ENCODE measurements around the gene TNFSF11. TPM values are rescaled to one million over a fixed set of nuclear protein-coding genes. Genes with fewer than 3 reads are reported as not detected.

TNFSF11 gene
- total and polyA plus RNA-seq, 2 experiments from 2014 or later = 9.9 TPM

DNA sequence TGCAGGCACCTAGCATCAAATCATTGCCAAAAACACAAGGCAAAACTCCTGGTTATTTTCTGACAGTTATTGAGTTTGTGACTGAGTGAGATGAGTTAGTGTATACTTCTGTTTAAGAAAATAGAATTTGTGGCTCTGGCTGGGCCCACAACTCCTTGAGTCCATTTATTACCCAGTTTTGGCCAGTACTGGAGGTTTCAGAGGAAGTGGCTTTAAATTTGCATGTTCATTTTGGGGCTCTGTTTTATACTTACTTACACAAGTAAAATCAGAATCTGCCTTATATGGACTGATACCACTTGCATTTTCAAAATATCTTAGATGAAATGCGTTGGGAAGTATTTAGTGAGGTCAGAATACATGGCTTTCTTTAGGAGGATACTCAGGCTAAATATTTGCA, 29.0 kb downstream of the TNFSF11 start:
- peaks cover 62% of the 10 kb centered on the region for H3K36me3 Mint-ChIP-seq (ENCODE audit: low read depth)
- H3K36me3 ChIP-seq (ENCODE audit: insufficient read depth) = peaks cover 21% of the 10 kb centered on the region
- no peak overlapping the region for H3K4me3 Mint-ChIP-seq

DNA sequence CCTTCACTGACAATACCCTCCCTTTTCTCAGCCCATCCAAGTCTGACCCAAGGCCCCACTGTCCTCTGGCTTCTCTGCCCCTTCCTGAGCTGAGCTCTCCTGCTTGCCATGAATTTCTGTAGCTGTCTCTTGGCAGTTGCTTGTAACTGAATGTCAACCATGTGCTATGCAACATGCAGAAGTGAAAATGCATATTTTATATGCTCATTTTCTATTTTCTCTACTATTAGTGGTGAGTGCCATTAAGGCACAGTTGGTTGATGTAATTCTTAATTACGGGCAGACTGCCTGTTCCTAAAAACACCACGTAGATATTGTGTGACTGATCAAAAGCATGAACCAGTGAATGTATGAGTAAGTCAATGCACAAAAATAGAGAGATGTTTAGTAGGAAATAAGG, 29.6 kb downstream of the TNFSF11 start:
- no peaks in the 10 kb centered on the region for H3K27me3 ChIP-seq (ENCODE audit: insufficient read depth)
- Mint-ChIP-seq H3K9me3 (no peaks in the 10 kb centered on the region), H3K36me3 (ENCODE audit: low read depth) (peaks cover 62% of the 10 kb centered on the region), H3K27me3 (ENCODE audit: insufficient read depth, low read depth, poor library complexity) (no peaks in the 10 kb centered on the region), H3K4me3 (no peak overlapping the region), H3K4me1 (peaks cover 9% of the 10 kb centered on the region; the same call in 2 of the 3 replicates), H3K27ac (no peak overlapping the region; the same call in 1 of the 2 replicates)
- H2AFZ ChIP-seq = no peak overlapping the region
- no peaks in the 10 kb centered on the region for H3F3A ChIP-seq (replicated peaks; ENCODE audit: low read depth)
- H3K4me2 ChIP-seq = no peak overlapping the region
- peaks cover 9% of the 10 kb centered on the region; the same call in 1 of the 2 replicates for H3K9me2 ChIP-seq (ENCODE audit: insufficient read depth)
- DNase-seq (ENCODE audit: low spot score) (no peak), ATAC-seq (no peak)
- H3K36me3 ChIP-seq (ENCODE audit: insufficient read depth) = peaks cover 21% of the 10 kb centered on the region
- 0 out of 2 replicates have a peak, but pooled peaks cover 2% of the 10 kb centered on the region for H3K4me1 ChIP-seq (ENCODE audit: insufficient read depth)
- 0 out of 2 replicates have a peak, but pooled peaks cover 2% of the 10 kb centered on the region for H4K20me1 ChIP-seq (replicated peaks; ENCODE audit: insufficient read depth)
- peaks cover 7% of the 10 kb centered on the region for H3K79me2 ChIP-seq (replicated peaks; ENCODE audit: insufficient read depth)
- H3K4me3 ChIP-seq = no peak overlapping the region
- no peak overlapping the region for H3K27ac ChIP-seq (ENCODE audit: low read depth)
- no peak for TF ChIP-seq JUNB (IDR thresholded peaks at IDR 0.05; ENCODE audit: unreplicated experiment)
- TF ChIP-seq POLR2AphosphoS5 (IDR thresholded peaks at IDR 0.05; ENCODE audit: low read depth) = no peak
- no peak for TF ChIP-seq NANOG (IDR thresholded peaks at IDR 0.05; ENCODE audit: borderline replicate concordance)
- TF ChIP-seq EZH2 (IDR thresholded peaks at IDR 0.05; ENCODE audit: low read depth, unreplicated experiment) = no peak
- TF ChIP-seq, protein P1, sequence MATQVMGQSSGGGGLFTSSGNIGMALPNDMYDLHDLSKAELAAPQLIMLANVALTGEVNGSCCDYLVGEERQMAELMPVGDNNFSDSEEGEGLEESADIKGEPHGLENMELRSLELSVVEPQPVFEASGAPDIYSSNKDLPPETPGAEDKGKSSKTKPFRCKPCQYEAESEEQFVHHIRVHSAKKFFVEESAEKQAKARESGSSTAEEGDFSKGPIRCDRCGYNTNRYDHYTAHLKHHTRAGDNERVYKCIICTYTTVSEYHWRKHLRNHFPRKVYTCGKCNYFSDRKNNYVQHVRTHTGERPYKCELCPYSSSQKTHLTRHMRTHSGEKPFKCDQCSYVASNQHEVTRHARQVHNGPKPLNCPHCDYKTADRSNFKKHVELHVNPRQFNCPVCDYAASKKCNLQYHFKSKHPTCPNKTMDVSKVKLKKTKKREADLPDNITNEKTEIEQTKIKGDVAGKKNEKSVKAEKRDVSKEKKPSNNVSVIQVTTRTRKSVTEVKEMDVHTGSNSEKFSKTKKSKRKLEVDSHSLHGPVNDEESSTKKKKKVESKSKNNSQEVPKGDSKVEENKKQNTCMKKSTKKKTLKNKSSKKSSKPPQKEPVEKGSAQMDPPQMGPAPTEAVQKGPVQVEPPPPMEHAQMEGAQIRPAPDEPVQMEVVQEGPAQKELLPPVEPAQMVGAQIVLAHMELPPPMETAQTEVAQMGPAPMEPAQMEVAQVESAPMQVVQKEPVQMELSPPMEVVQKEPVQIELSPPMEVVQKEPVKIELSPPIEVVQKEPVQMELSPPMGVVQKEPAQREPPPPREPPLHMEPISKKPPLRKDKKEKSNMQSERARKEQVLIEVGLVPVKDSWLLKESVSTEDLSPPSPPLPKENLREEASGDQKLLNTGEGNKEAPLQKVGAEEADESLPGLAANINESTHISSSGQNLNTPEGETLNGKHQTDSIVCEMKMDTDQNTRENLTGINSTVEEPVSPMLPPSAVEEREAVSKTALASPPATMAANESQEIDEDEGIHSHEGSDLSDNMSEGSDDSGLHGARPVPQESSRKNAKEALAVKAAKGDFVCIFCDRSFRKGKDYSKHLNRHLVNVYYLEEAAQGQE (IDR thresholded peaks at IDR 0.05; ENCODE audit: unreplicated experiment) = no peak
- no peak for TF ChIP-seq ZNF331 (CRISPR knock-in tag; IDR thresholded peaks at IDR 0.05; ENCODE audit: low read depth)
- no peak for TF ChIP-seq ZNF114 (CRISPR knock-in tag; IDR thresholded peaks at IDR 0.05)
- no peak for TF ChIP-seq EZH2phosphoT487 (IDR thresholded peaks at IDR 0.05; ENCODE audit: unreplicated experiment)

More for the DNA sequence above, 29.0 kb downstream of the TNFSF11 start:
- Histone ChIP-seq H3K27me3 (ENCODE audit: insufficient read depth) (no peaks in the 10 kb centered on the region), H3K4me1 (ENCODE audit: insufficient read depth) (0 out of 2 replicates have a peak, but pooled peaks cover 2% of the 10 kb centered on the region), H3K27ac (ENCODE audit: low read depth) (no peak overlapping the region), H3F3A (replicated peaks; ENCODE audit: low read depth) (no peaks in the 10 kb centered on the region), H3K79me2 (replicated peaks; ENCODE audit: insufficient read depth) (peaks cover 13% of the 10 kb centered on the region), H4K20me1 (replicated peaks; ENCODE audit: insufficient read depth) (0 out of 2 replicates have a peak, but pooled peaks cover 2% of the 10 kb centered on the region), H3K4me2 (no peak overlapping the region), H2AFZ (no peak overlapping the region), H3K9me2 (ENCODE audit: insufficient read depth) (peaks cover 9% of the 10 kb centered on the region; the same call in 1 of the 2 replicates), H3K4me3 (no peak overlapping the region)
- DNase-seq (ENCODE audit: low spot score) (no peak), ATAC-seq (no peak)
- TF ChIP-seq, protein P2, sequence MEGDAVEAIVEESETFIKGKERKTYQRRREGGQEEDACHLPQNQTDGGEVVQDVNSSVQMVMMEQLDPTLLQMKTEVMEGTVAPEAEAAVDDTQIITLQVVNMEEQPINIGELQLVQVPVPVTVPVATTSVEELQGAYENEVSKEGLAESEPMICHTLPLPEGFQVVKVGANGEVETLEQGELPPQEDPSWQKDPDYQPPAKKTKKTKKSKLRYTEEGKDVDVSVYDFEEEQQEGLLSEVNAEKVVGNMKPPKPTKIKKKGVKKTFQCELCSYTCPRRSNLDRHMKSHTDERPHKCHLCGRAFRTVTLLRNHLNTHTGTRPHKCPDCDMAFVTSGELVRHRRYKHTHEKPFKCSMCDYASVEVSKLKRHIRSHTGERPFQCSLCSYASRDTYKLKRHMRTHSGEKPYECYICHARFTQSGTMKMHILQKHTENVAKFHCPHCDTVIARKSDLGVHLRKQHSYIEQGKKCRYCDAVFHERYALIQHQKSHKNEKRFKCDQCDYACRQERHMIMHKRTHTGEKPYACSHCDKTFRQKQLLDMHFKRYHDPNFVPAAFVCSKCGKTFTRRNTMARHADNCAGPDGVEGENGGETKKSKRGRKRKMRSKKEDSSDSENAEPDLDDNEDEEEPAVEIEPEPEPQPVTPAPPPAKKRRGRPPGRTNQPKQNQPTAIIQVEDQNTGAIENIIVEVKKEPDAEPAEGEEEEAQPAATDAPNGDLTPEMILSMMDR (conservative IDR thresholded peaks at IDR 0.05; ENCODE audit: low read depth in 2 of 2) = no peak
- TF ChIP-seq ZNF114 (CRISPR knock-in tag; IDR thresholded peaks at IDR 0.05) = no peak
- no peak for TF ChIP-seq STAT1 (IDR thresholded peaks at IDR 0.05; ENCODE audit: unreplicated experiment)
- TF ChIP-seq CREB1 (CRISPR knock-in tag; IDR thresholded peaks at IDR 0.05; ENCODE audit: low read depth) = no peak
- TF ChIP-seq EZH2phosphoT487 (IDR thresholded peaks at IDR 0.05; ENCODE audit: unreplicated experiment) = no peak
- H3K27ac Mint-ChIP-seq = no peak overlapping the region
- H3K9me3 Mint-ChIP-seq = no peaks in the 10 kb centered on the region
- H3K27me3 Mint-ChIP-seq (ENCODE audit: insufficient read depth, low read depth, poor library complexity) = no peaks in the 10 kb centered on the region
- H3K4me1 Mint-ChIP-seq = peaks cover 14% of the 10 kb centered on the region; the same call in 2 of the 3 replicates
